ENCODE data around the gene MKKS. TPM values are rescaled to one million over a fixed set of nuclear protein-coding genes. Genes with fewer than 3 reads are reported as not detected.

Gene MKKS
- polyA plus RNA-seq, 2 of the 4 experiments (the other 2 are of a cell fraction): 24.3 to 85.2 TPM

- TF ChIP-seq ZFP36 (IDR thresholded peaks at IDR 0.05; ENCODE audit: borderline replicate concordance, partially characterized antibody): no peak
- TF ChIP-seq NR3C1 (IDR thresholded peaks at IDR 0.05): no peak
- TF ChIP-seq RARB (CRISPR knock-in tag; IDR thresholded peaks at IDR 0.05): no peak
- TF ChIP-seq ZC3H11A (IDR thresholded peaks at IDR 0.05): no peak
- no peak for TF ChIP-seq RFX5 (IDR thresholded peaks at IDR 0.05)
- TF ChIP-seq RAD21 (conservative IDR thresholded peaks at IDR 0.05 in 1 of 2, IDR thresholded peaks at IDR 0.05 in 1 of 2): peak in 1 of 2 experiments; percentile 49; a peak in 1 of 5 replicates
- 0 out of 2 replicates have a peak, but pooled peaks have one; percentile 30 for TF ChIP-seq HOXB5 (CRISPR knock-in tag; IDR thresholded peaks at IDR 0.05)
- no peak for TF ChIP-seq RCOR1 (IDR thresholded peaks at IDR 0.05; ENCODE audit: low read depth, low read length)
- no peak for TF ChIP-seq POLR2AphosphoS2 (conservative IDR thresholded peaks at IDR 0.05; ENCODE audit: low read length)
- no peak for TF ChIP-seq FOXS1 (CRISPR knock-in tag; IDR thresholded peaks at IDR 0.05)
- TF ChIP-seq HES2 (IDR thresholded peaks at IDR 0.05): no peak
- no peak for TF ChIP-seq MAZ (IDR thresholded peaks at IDR 0.05; ENCODE audit: borderline replicate concordance, low read depth, low read length)
- TF ChIP-seq, protein P1, sequence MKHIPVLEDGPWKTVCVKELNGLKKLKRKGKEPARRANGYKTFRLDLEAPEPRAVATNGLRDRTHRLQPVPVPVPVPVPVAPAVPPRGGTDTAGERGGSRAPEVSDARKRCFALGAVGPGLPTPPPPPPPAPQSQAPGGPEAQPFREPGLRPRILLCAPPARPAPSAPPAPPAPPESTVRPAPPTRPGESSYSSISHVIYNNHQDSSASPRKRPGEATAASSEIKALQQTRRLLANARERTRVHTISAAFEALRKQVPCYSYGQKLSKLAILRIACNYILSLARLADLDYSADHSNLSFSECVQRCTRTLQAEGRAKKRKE (CRISPR knock-in tag; IDR thresholded peaks at IDR 0.05; ENCODE audit: low read depth): no peak
- TF ChIP-seq EP300 (IDR thresholded peaks at IDR 0.05): no peak
- TF ChIP-seq JUN (IDR thresholded peaks at IDR 0.05): peak in 1 of 2 experiments; percentile 48; a peak in 2 of 5 replicates
- TF ChIP-seq TFCP2L1 (CRISPR knock-in tag; IDR thresholded peaks at IDR 0.05): no peak
- TF ChIP-seq MYC (IDR thresholded peaks at IDR 0.05; ENCODE audit: borderline replicate concordance, low read length): no peak
- 0 out of 3 replicates have a peak, but pooled peaks have one; percentile 27 for TF ChIP-seq SMC3 (IDR thresholded peaks at IDR 0.05)
- TF ChIP-seq E2F6 (IDR thresholded peaks at IDR 0.05; ENCODE audit: borderline replicate concordance, low read depth): no peak
- no peak for TF ChIP-seq CHD4 (IDR thresholded peaks at IDR 0.05; ENCODE audit: borderline replicate concordance)
- TF ChIP-seq, protein P2, sequence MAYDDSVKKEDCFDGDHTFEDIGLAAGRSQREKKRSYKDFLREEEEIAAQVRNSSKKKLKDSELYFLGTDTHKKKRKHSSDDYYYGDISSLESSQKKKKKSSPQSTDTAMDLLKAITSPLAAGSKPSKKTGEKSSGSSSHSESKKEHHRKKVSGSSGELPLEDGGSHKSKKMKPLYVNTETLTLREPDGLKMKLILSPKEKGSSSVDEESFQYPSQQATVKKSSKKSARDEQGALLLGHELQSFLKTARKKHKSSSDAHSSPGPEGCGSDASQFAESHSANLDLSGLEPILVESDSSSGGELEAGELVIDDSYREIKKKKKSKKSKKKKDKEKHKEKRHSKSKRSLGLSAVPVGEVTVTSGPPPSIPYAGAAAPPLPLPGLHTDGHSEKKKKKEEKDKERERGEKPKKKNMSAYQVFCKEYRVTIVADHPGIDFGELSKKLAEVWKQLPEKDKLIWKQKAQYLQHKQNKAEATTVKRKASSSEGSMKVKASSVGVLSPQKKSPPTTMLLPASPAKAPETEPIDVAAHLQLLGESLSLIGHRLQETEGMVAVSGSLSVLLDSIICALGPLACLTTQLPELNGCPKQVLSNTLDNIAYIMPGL (CRISPR knock-in tag; IDR thresholded peaks at IDR 0.05; ENCODE audit: borderline replicate concordance): no peak
- TF ChIP-seq REST (IDR thresholded peaks at IDR 0.05): no peak
- no peak for TF ChIP-seq PBX3 (IDR thresholded peaks at IDR 0.05)
Observed at GRCh38 chr20:10447028-10447427, 13.0 kb upstream of the MKKS start (continued).
